ENCODE data around the gene TUBB.
A peak's percentile ranks its signal among the peaks of the same experiment; 100 is the strongest.

The TUBB gene

GRCh38 chr6:30682143-30683117, 37.7 kb upstream of the TUBB start:
- FAIRE-seq, result peak; percentile 79
- peak; percentile 77 for DNase-seq (ENCODE audit: insufficient read length, low spot score)

GRCh38 chr6:30683183-30683979, 36.8 kb upstream of the TUBB start:
- DNase-seq (ENCODE audit: insufficient read length, low spot score) (no peak), FAIRE-seq (no peak)
- TF ChIP-seq SPI1 (IDR thresholded peaks at IDR 0.05; ENCODE audit: low read depth, low read length) (0 out of 2 replicates have a peak, but pooled peaks have one; percentile 10), TAF1 (IDR thresholded peaks at IDR 0.05; ENCODE audit: low read depth, low read length) (no peak), POLR2A (IDR thresholded peaks at IDR 0.05; ENCODE audit: low read depth, low read length) (no peak)

More at GRCh38 chr6:30682143-30683117, 37.7 kb upstream of the TUBB start:
- TF ChIP-seq POLR2AphosphoS5 (IDR thresholded peaks at IDR 0.05; ENCODE audit: low read depth, low read length) (peak; percentile 68), POU2F2 (IDR thresholded peaks at IDR 0.05; ENCODE audit: low read depth, low read length) (peak; percentile 29; the same call in 1 of the 2 replicates), TAF1 (IDR thresholded peaks at IDR 0.05; ENCODE audit: low read depth, low read length) (peak; percentile 65), POLR2A (IDR thresholded peaks at IDR 0.05; ENCODE audit: low read depth, low read length) (peak; percentile 70; the same call in 1 of the 2 replicates), SPI1 (IDR thresholded peaks at IDR 0.05; ENCODE audit: low read depth, low read length) (peak; percentile 70), PAX5 (IDR thresholded peaks at IDR 0.05; ENCODE audit: insufficient read depth, low read length, severe bottlenecking) (no peak)

- DNase-seq (ENCODE audit: insufficient read length, low spot score) (no peak), FAIRE-seq (no peak)
- TF ChIP-seq POLR2AphosphoS5 (IDR thresholded peaks at IDR 0.05; ENCODE audit: low read depth, low read length) (no peak), POLR2A (IDR thresholded peaks at IDR 0.05; ENCODE audit: low read depth, low read length) (no peak), SPI1 (IDR thresholded peaks at IDR 0.05; ENCODE audit: low read depth, low read length) (no peak), POU2F2 (IDR thresholded peaks at IDR 0.05; ENCODE audit: low read depth, low read length) (no peak), TAF1 (IDR thresholded peaks at IDR 0.05; ENCODE audit: low read depth, low read length) (no peak), PAX5 (IDR thresholded peaks at IDR 0.05; ENCODE audit: insufficient read depth, low read length, severe bottlenecking) (no peak)
Measured at GRCh38 chr6:30683980-30684338, 36.2 kb upstream of the TUBB start.

GRCh38 chr6:30684386-30685156, 35.6 kb upstream of the TUBB start:
- FAIRE-seq (no peak), DNase-seq (ENCODE audit: insufficient read length, low spot score) (peak; percentile 48)
- TF ChIP-seq POU2F2 (IDR thresholded peaks at IDR 0.05; ENCODE audit: low read depth, low read length), result no peak
- no peak for TF ChIP-seq PAX5 (IDR thresholded peaks at IDR 0.05; ENCODE audit: insufficient read depth, low read length, severe bottlenecking)
- TF ChIP-seq SPI1 (IDR thresholded peaks at IDR 0.05; ENCODE audit: low read depth, low read length), result no peak
- no peak for TF ChIP-seq POLR2A (IDR thresholded peaks at IDR 0.05; ENCODE audit: low read depth, low read length)
- TF ChIP-seq POLR2AphosphoS5 (IDR thresholded peaks at IDR 0.05; ENCODE audit: low read depth, low read length), result no peak
- no peak for TF ChIP-seq TAF1 (IDR thresholded peaks at IDR 0.05; ENCODE audit: low read depth, low read length)

GRCh38 chr6:30685157-30686008, 34.8 kb upstream of the TUBB start:
- TF ChIP-seq SPI1 (IDR thresholded peaks at IDR 0.05; ENCODE audit: low read depth, low read length), result no peak
- TF ChIP-seq POLR2A (IDR thresholded peaks at IDR 0.05; ENCODE audit: low read depth, low read length), result no peak
- no peak for TF ChIP-seq TAF1 (IDR thresholded peaks at IDR 0.05; ENCODE audit: low read depth, low read length)
- TF ChIP-seq POU2F2 (IDR thresholded peaks at IDR 0.05; ENCODE audit: low read depth, low read length), result no peak
- no peak for TF ChIP-seq PAX5 (IDR thresholded peaks at IDR 0.05; ENCODE audit: insufficient read depth, low read length, severe bottlenecking)
- TF ChIP-seq POLR2AphosphoS5 (IDR thresholded peaks at IDR 0.05; ENCODE audit: low read depth, low read length), result no peak
- FAIRE-seq, result no peak
- no peak for DNase-seq (ENCODE audit: insufficient read length, low spot score)

GRCh38 chr6:30686009-30686907, 33.9 kb upstream of the TUBB start, which contains the start of gene PPP1R18:
Gene PPP1R18 (minus strand): TSS chr6:30686645. CDS start chr6:30686018, 627 bp downstream.
- FAIRE-seq, result peak; percentile 33
- no peak for TF ChIP-seq POLR2AphosphoS5 (IDR thresholded peaks at IDR 0.05; ENCODE audit: low read depth, low read length)
- TF ChIP-seq SPI1 (IDR thresholded peaks at IDR 0.05; ENCODE audit: low read depth, low read length), result peak; percentile 45
- DNase-seq (ENCODE audit: insufficient read length, low spot score), result peak; percentile 54

GRCh38 chr6:30686908-30687658, 33.1 kb upstream of the TUBB start:
- TF ChIP-seq SPI1 (IDR thresholded peaks at IDR 0.05; ENCODE audit: low read depth, low read length), result peak; percentile 42; the same call in 1 of the 2 replicates
- TF ChIP-seq TAF1 (IDR thresholded peaks at IDR 0.05; ENCODE audit: low read depth, low read length), result no peak
- TF ChIP-seq PAX5 (IDR thresholded peaks at IDR 0.05; ENCODE audit: insufficient read depth, low read length, severe bottlenecking), result peak; percentile 82
- TF ChIP-seq POU2F2 (IDR thresholded peaks at IDR 0.05; ENCODE audit: low read depth, low read length), result no peak
- TF ChIP-seq POLR2A (IDR thresholded peaks at IDR 0.05; ENCODE audit: low read depth, low read length), result no peak
- 0 out of 2 replicates have a peak, but pooled peaks have one; percentile 41 for TF ChIP-seq POLR2AphosphoS5 (IDR thresholded peaks at IDR 0.05; ENCODE audit: low read depth, low read length)
- FAIRE-seq (peak; percentile 91), DNase-seq (ENCODE audit: insufficient read length, low spot score) (peak; percentile 57)
